B cell (primary cell): ENCODE measurements around the gene OR8U1. TPM values are rescaled to one million over a fixed set of nuclear protein-coding genes. Genes with fewer than 3 reads are reported as not detected.

Source experiments
- ATAC-seq: fragments of 200-7000 bp; cut with Tn5 transposase; one replicate; pipeline ENCODE4 v1.10.0; 2021; ENCODE audit warnings: low read depth, mild to moderate bottlenecking, moderate number of reproducible peaks, moderate library complexity
- CTCF ChIA-PET: fragments of 350-600 bp; sonication (Branson Sonifier 250); formaldehyde crosslinking; loops from one replicate; lab custom pipeline; 2021; ENCODE audit warnings: antibody characterized with exemption, inconsistent platforms; lab: Charles Lee
- POLR2A ChIA-PET: fragments of 350-600 bp; sonication (Branson Sonifier 250); formaldehyde crosslinking; loops from one replicate; lab custom pipeline; 2021; ENCODE audit warnings: antibody characterized with exemption; lab: Charles Lee
- DNase-seq: peaks from one replicate; pipeline ENCODE4 v3.0.0; 2013
- H2AFZ ChIP-seq: 2 replicates; pipeline ENCODE4 v1.6.1; 2012; ENCODE audit warnings: mild to moderate bottlenecking, low read depth, low read length; ENCODE audit not compliant: insufficient read depth, poor library complexity, severe bottlenecking
- H3K27ac ChIP-seq, 2 donors: 1 replicate in 1 of 2; 2 replicates in 1 of 2; pipeline ENCODE4 v1.5.1; 2012 to 2013; ENCODE audit warnings: low read length in 2 of 2, mild to moderate bottlenecking in 2 of 2, moderate library complexity in 1 of 2
- H3K27me3 ChIP-seq, 4 experiments: fragments of 200-600 bp in 1 of 4; sonication (generic) in 1 of 4; replicated peaks in 1 of 4; 1 replicate in 2 of 4; 2 replicates in 2 of 4; pipeline versions ENCODE4 v1.6.1 to v1.7.0; 2013 to 2016; ENCODE audit warnings: low read length in 3 of 4, mild to moderate bottlenecking in 2 of 4, mixed read lengths in 1 of 4, moderate library complexity in 1 of 4; ENCODE audit not compliant: insufficient read depth in 4 of 4, control insufficient read depth in 3 of 4; ENCODE audit errors: control extremely low read depth in 1 of 4
- H3K36me3 ChIP-seq, 2 experiments: replicated peaks in 1 of 2; 1 replicate in 1 of 2; 2 replicates in 1 of 2; pipeline versions ENCODE4 v1.6.1 to v1.7.1; 2013; ENCODE audit warnings: low read length in 1 of 2; ENCODE audit not compliant: insufficient read depth in 2 of 2, control insufficient read depth in 1 of 2; ENCODE audit errors: control extremely low read depth in 1 of 2, extremely low read depth in 1 of 2
- H3K4me1 ChIP-seq, 2 donors: fragments of 200-600 bp in 1 of 2; sonication (generic) in 1 of 2; 1 replicate in 1 of 2; 2 replicates in 1 of 2; pipeline versions ENCODE4 v1.5.1 to v1.6.1; 2013 to 2017; ENCODE audit warnings: low read length in 2 of 2; ENCODE audit not compliant: control insufficient read depth in 2 of 2, insufficient read depth in 2 of 2
- H3K4me2 ChIP-seq: replicated peaks from 2 replicates; pipeline ENCODE3; 2012; ENCODE audit warnings: mild to moderate bottlenecking, low read depth, low read length; ENCODE audit not compliant: poor library complexity, severe bottlenecking
- H3K4me3 ChIP-seq, 5 experiments: fragments of 200-600 bp in 1 of 5; sonication (generic) in 1 of 5; 1 replicate in 3 of 5; 2 replicates in 2 of 5; pipeline versions ENCODE4 v1.5.1 to v1.7.0; 2011 to 2016; ENCODE audit warnings: low read length in 4 of 5, mild to moderate bottlenecking in 4 of 5, low read depth in 2 of 5, control low read depth in 1 of 5, moderate library complexity in 1 of 5; ENCODE audit not compliant: insufficient read depth in 1 of 5; ENCODE audit errors: control extremely low read depth in 1 of 5, extremely low read depth in 1 of 5
- H3K79me2 ChIP-seq: fragments of 200-600 bp; sonication (generic); one replicate; pipeline ENCODE4 v1.6.0; 2016; ENCODE audit warnings: low read length; ENCODE audit not compliant: control insufficient read depth, insufficient read depth
- H3K9ac ChIP-seq: fragments of 200-600 bp; sonication (generic); 2 replicates; pipeline ENCODE4 v1.6.1; 2017; ENCODE audit warnings: mild to moderate bottlenecking, low read length, moderate library complexity
- H3K9me3 ChIP-seq, 3 donors: one replicate each; pipeline versions ENCODE4 v1.6.1 to v1.7.1; 2013; ENCODE audit warnings: low read length in 2 of 3; ENCODE audit not compliant: control insufficient read depth in 2 of 3, insufficient read depth in 1 of 3; ENCODE audit errors: control extremely low read depth in 1 of 3
- H4K20me1 ChIP-seq: 2 replicates; pipeline ENCODE4 v1.6.0; 2012; ENCODE audit warnings: mild to moderate bottlenecking, low read length; ENCODE audit not compliant: insufficient read depth, control insufficient read depth, poor library complexity, severe bottlenecking
- H3K27ac Mint-ChIP-seq: one replicate; pipeline ENCODE4 v1.8.0; 2021; ENCODE audit warnings: mixed read lengths
- H3K27me3 Mint-ChIP-seq: one replicate; pipeline ENCODE4 v1.8.0; 2021; ENCODE audit warnings: mixed read lengths
- H3K4me1 Mint-ChIP-seq: one replicate; pipeline ENCODE4 v1.8.0; 2021; ENCODE audit warnings: mixed read lengths
- H3K4me3 Mint-ChIP-seq: one replicate; pipeline ENCODE4 v1.8.0; 2021; ENCODE audit warnings: mixed read lengths
- H3K9me3 Mint-ChIP-seq: one replicate; pipeline ENCODE4 v1.8.0; 2022; ENCODE audit warnings: mixed read lengths; ENCODE audit not compliant: insufficient read depth
- EZH2 ChIP-seq: IDR thresholded peaks from 2 replicates; pipeline ENCODE4 v1.6.1; 2012; ENCODE audit warnings: borderline replicate concordance, low read depth, mild to moderate bottlenecking, moderate library complexity, low read length; ENCODE audit not compliant: insufficient read depth, poor library complexity, severe bottlenecking
- WGBS: methylation state at CpG from one replicate; pipeline ENCODE4 v1.1.5; 2013; ENCODE audit warnings: missing lambda C conversion rate; ENCODE audit not compliant: insufficient coverage; 5-methylcytosine and 5-hydroxymethylcytosine counted together
- intact Hi-C: fragments of 100-400 bp; cut with micrococcal nuclease; formaldehyde crosslinking; loops from one replicate; pipeline ENCODE4 v1.10.0; 2022
- polyA plus RNA-seq: library from polyadenylated mRNA; depleted of rRNA; stranded (reverse); fragments of >200 nt; gene quantifications from 2 replicates; pipeline ENCODE4 v1.2.3, GENCODE V29; 2012
- total RNA-seq, 2 donors: library from RNA; stranded (reverse); fragments of 120-200 nt in 1 of 2; gene quantifications; 1 replicate in 1 of 2; 2 replicates in 1 of 2; pipeline versions ENCODE4 v1.2.3 to v1.2.4, GENCODE V29; 2013 to 2022
- TF ChIP-seq, protein P1 (sequence below): fragments of 200-600 bp; IDR thresholded peaks from one replicate; pipeline ENCODE4 v1.8.0; 2022; ENCODE audit warnings: antibody characterized with exemption, mild to moderate bottlenecking

The OR8U1 gene
- total and polyA plus RNA-seq, 2 donors (not counting 1 experiment from before 2014, with no cell fraction given), result not detected

DNA sequence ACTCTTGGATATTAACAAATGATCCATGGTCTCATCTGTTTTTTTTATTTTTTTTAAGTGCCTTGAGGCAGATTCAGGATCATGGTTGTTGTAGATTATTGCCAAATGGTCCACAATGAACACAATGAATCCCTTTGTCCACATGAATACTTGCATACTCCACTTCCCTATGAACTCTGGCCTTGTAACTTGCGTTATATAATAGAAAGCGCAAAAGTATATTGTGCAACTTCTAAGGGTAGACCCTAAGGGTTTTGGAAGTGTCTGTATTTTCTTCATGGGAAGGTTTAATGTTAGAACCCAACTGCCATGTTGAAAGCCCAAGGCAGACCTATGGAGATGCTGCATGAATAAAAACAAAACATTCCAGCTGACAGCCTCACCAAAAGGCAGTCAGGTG, 29.0 kb downstream of the OR8U1 start:
- Histone ChIP-seq H3K27ac (no peak overlapping the region), H3K9me3 (peaks cover 1 to 18% (median 2%) of the 10 kb centered on the region in 3 donors), H4K20me1 (no peaks in the 10 kb centered on the region), H3K4me1 (no peaks in the 10 kb centered on the region), H3K4me2 (no peak overlapping the region), H3K36me3 (no peaks in the 10 kb centered on the region), H3K4me3 (no peak overlapping the region), H3K27me3 (no peaks in the 10 kb centered on the region), H2AFZ (no peak overlapping the region), H3K9ac (no peak overlapping the region), H3K79me2 (no peaks in the 10 kb centered on the region)
- Mint-ChIP-seq H3K9me3 (peaks cover 11% of the 10 kb centered on the region), H3K4me1 (no peaks in the 10 kb centered on the region), H3K27ac (no peak overlapping the region), H3K27me3 (no peaks in the 10 kb centered on the region), H3K4me3 (no peak overlapping the region)
- no peak for DNase-seq
- WGBS, result no CpG with 5 or more reads among the region's 2 CpGs
- intact Hi-C loops, result no loop called here
- POLR2A ChIA-PET, result no interaction called here
- CTCF ChIA-PET, result no interaction called here
- no peak for TF ChIP-seq EZH2
- TF ChIP-seq, protein P1, sequence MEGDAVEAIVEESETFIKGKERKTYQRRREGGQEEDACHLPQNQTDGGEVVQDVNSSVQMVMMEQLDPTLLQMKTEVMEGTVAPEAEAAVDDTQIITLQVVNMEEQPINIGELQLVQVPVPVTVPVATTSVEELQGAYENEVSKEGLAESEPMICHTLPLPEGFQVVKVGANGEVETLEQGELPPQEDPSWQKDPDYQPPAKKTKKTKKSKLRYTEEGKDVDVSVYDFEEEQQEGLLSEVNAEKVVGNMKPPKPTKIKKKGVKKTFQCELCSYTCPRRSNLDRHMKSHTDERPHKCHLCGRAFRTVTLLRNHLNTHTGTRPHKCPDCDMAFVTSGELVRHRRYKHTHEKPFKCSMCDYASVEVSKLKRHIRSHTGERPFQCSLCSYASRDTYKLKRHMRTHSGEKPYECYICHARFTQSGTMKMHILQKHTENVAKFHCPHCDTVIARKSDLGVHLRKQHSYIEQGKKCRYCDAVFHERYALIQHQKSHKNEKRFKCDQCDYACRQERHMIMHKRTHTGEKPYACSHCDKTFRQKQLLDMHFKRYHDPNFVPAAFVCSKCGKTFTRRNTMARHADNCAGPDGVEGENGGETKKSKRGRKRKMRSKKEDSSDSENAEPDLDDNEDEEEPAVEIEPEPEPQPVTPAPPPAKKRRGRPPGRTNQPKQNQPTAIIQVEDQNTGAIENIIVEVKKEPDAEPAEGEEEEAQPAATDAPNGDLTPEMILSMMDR, result no peak
- no peak for ATAC-seq

DNA sequence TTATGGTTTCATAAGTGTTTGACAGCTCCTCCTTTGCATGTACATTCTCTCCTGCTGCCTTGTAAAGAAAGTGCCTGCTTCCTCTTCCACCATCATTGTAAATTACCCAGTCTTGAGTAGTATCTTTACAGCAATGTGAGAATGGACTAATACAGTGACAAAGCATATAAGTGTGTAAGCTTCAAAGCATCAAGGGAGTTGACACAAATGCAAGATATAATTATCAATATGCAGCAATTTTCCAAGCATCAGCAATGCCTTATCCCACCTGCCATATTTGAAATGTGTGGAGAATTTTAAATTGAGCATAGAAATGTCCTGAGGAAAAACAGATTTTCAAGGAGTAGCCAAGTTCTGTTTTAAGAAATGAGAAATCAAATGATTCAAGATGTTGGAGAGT, 35.4 kb downstream of the OR8U1 start:
- Histone ChIP-seq H3K27ac (no peak overlapping the region), H3K4me2 (no peak overlapping the region), H3K79me2 (no peaks in the 10 kb centered on the region), H3K4me1 (no peaks in the 10 kb centered on the region), H3K9ac (no peak overlapping the region), H3K27me3 (no peaks in the 10 kb centered on the region), H4K20me1 (no peaks in the 10 kb centered on the region), H3K36me3 (no peaks in the 10 kb centered on the region), H3K9me3 (peaks cover 0 to 6% (median 1%) of the 10 kb centered on the region in 3 donors), H2AFZ (no peak overlapping the region), H3K4me3 (no peak overlapping the region)
- ChIA-PET CTCF (no interaction called here), POLR2A (no interaction called here)
- Mint-ChIP-seq H3K4me3 (no peak overlapping the region), H3K9me3 (peaks cover 8% of the 10 kb centered on the region), H3K4me1 (no peaks in the 10 kb centered on the region), H3K27ac (no peak overlapping the region), H3K27me3 (no peaks in the 10 kb centered on the region)
- ATAC-seq (no peak), DNase-seq (no peak)
- intact Hi-C loops, result no loop called here
- TF ChIP-seq, protein P1, result no peak
- TF ChIP-seq EZH2, result no peak
